NCI-H2171 treated with DMSO at 0.1 percent for 48 hours (cell line): ENCODE results near the gene C1orf174.
"Not testable (repeated sequence)": the region's sequence is repeated elsewhere in the genome, so short reads cannot be mapped to it uniquely, and the experiment has no call there.

ENCODE experiments used
- DNase-seq: peaks from one replicate; lab custom pipeline; 2025; lab: John Stamatoyannopoulos, UW

The C1orf174 gene

DNA sequence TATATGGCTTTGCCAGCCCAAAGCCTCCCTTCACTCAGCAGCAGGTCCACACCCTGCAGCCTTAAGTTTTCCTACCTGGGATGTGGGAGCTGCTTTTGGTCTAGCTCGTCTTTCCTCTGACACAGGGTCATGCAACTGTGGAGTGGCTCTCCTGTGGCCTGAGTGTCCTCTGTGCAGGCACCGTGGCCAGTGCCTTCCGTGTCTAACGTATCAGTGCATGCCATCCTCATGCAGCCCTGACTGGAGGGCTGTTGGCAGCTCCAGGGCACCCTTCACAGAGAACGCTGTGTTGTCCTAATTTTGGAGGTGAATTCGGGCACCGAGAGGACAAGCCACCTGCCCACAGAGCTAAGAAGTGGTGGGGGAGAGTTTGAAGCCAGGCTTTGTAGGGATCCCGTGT, 25.7 kb upstream of the C1orf174 start:
- no peak for DNase-seq

DNA sequence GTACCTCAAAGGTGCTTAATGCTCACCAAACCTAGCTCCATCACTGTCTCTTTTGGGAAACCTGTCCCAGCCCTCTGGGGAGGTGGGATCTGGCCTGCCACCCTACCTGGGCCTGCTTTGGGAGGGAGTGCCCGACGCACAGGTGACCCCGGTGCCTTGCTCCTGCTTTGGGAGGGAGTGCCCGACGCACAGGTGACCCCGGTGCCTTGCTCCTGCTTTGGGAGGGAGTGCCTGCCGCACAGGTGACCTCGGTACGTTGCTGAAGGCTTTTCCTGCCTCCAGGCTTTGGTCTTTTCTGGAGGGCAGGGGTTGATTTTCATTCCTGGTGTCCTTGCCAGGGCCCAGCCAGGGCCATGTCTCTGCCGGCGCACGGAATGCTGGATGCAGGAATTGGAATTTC, 25.2 kb upstream of the C1orf174 start:
- DNase-seq = no peak

DNA sequence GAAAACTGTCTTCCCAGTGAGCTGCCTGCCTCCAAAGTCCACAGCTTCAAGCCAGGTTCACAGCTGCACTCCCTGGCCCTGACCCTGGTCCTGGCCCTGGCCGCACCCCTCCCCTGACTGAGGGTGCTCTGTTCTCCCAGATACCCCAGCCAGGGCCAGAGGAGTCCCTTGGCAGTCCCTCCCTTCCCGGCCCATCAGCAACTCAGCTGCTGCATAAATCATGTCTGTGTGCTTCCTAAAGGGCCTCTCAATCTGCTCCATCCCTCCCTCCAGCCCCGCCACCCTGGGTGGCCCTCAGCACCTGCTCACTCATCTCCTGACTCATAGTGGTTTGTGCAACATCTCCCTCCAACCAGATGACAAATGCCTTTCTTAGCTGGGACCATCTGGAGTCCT, 24.8 kb upstream of the C1orf174 start:
- peak; percentile 99 for DNase-seq

DNA sequence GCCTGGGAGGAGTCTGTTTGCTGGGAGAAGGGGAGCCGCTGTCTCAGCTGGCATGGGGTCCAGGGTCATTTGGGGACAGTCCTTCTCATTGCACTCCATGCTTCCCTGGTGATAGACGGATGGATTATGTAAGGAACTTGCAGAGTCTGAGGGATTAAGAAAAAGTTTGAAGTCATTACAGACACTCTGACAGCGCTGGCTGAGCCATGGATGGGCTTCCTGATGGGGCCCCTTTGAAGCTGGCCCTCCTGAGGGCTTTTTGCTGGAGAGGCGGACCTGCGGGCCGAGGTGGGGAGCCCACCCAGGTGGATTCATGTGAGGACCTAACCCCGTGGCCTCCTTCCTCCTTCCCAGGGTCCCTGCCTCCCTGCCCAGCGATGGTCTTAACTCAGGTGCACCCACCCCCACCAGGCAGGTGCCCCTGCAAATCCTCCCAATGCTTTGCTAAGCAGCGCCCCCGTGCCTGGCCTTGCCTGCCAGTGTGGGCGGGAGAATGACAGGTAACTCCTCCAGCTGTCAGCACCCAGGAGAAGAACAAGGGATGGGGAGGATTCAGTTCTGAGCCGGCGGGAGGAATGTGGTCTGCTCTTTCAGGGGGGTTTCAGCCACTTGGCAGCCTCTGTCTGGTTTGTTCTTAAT, 24.2 kb upstream of the C1orf174 start:
- peak; percentile 78 for DNase-seq

DNA sequence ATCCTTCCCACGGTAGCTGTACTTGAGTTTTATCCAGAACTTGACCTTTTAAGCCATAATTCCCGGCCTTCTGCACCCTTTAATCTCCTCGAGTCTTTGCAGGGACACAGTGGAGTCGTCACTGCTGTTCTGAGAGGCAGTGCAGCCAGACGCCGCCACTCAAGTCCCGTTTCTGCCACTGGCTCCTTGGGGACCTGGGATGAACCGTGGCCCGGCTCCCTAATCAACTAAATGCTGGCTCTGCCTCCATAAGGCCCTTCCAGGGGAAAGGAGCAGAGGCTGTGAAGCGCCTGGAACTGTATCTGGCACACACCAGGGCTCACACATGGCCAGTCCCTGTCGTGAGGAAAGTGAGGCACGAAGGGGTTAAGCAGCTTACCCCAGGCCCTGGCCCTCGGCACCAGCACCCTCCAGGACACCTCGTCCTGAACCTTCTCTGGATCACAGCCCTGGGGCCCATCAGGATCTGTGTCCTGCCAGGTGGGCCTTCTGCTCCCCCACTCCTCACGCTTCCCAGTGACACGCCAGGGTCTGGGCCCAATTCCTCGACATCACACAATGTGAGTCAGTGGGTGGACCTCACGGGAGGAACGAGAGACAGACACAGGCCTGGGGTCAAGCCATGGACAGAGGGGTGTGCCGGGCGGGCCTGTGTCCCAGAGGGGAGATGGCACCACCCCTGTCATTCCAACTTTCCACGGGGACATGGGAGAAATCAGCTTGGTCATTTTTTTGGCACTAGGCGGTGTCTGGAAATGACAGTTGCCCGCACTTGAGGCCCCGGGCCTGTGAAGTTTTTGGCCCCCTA, 23.5 kb upstream of the C1orf174 start:
- DNase-seq = no peak

DNA sequence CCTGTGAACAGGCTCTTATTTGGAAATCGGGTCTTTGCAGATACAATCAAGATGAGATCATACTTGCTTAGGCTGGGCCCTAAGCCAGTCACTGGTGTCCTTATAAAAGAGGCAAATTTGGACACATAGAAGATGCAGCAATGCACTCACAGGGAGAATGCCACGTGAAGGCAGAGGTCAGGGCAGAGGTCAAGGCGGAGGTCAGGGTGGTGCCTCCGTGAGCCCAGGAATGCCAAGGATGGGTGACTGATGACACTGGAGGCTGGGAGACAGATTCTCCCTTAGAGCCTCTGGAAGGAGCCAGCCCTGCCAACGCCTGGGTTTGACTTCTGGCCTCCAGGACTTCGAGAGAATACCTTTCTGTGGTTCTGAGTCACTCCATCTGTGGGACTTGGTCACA, 22.8 kb upstream of the C1orf174 start:
- no peak for DNase-seq

DNA sequence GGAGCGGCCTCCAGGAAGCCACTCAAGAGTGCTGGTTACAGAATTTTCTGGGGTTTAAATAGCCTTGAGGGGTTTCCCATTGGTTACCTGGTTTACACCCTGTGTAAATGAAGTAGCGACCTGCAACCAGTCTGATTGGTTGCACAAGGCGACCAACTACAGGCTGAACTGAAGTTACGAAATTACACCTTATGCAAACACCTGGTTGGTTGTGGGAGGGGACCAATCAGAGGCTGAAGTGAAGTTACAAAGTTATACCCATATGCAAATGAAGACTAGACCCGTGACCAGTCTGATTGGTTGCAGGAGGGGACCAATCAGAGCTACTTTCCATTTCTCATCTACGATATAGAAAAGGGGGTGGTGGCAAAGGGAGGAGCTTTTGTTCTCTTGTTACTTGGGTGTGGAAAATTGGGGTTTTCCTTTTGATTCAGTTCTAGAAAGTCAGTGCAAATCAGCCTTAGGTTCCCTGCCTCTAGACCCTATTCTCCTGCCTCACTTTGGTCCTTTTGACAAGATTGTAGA, 22.2 kb upstream of the C1orf174 start:
- DNase-seq = no peak

DNA sequence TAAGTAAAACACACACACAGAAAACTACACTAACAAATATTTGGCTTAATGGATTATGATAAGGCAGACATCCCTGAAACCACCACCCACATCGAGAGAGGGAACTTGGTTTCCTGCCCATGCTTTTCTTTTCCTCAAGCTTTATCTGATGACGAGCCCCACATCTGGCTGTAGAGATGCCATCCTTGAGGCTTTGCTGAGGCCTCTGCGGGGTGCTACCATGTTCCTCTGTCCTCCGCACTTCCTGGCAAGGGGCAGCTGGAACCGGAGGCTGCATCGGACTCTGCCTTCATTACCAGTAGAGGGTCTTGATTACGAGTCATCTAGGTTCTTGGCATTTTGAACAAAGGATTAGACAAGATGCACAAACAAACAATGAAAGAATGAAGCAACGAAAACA, 21.7 kb upstream of the C1orf174 start:
- DNase-seq = no peak

DNA sequence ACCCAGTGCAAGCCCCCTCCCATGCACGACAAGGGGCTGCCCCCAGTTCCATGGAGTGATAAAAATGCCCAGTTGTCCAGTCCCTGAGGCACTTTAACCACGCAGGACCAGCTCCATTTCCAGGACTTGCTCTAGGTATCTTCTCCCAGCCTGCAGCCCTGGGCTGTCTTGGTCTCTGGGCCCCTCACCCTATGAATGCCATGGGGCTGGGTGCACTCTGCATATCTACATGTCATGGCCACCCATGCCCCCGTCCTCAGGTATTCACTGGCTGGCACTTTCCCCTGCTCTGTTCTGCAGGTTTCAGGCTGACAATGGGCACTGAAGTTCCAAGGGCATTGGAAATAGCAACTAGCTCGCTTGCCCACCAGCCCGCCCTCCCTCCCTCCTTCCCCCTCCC, 19.6 kb upstream of the C1orf174 start:
- DNase-seq = no peak

DNA sequence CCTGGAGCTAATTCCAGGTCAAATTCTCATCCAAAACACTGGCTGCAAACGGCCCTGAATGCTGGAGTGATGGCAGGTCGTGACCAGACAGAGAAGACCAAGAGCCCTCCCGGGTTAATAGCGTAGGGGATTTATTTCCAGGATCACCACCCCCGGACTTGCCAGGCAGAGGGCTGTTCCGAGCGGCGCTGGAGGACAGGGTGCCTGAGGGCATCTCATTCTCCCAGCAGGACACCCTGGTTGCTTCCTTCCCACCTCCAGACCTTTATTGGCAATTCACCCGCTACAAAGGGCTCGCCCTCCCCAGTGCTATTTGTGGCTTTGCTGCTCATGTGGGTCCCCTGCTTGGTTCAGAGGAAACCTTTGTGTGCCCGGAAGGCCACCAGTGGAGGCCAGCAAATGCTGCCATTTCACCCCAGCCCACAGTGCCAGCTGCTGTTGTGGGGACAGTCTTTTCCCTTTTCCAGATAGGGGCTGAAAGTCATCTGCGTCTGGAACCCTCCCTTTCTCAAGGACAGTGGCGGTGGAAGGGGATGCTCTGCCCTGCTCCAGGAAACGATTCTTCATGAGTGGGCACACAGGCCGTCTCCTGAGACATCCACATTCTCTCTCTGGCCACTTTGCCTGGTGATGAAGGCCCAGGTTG, 19.0 kb upstream of the C1orf174 start:
- DNase-seq = no peak

DNA sequence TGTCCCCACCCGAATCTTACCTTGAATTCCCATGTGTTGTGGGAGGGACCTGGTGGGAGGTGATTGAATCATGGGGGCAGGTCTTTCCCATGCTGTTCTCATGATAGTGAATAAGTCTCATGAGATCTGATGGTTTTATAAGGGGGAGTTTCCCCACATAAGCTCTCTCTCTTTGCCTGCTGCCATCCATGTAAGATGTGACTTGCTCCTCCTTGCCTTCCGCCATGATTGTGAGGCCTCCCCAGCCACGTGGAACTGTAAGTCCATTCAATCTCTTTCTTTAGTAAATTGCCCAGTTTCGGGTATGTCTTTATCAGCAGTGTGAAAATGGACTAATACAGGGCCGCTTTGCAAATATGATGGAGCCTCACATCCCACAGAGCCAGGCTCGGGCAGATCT, 18.3 kb upstream of the C1orf174 start:
- DNase-seq = not testable (repeated sequence)

DNA sequence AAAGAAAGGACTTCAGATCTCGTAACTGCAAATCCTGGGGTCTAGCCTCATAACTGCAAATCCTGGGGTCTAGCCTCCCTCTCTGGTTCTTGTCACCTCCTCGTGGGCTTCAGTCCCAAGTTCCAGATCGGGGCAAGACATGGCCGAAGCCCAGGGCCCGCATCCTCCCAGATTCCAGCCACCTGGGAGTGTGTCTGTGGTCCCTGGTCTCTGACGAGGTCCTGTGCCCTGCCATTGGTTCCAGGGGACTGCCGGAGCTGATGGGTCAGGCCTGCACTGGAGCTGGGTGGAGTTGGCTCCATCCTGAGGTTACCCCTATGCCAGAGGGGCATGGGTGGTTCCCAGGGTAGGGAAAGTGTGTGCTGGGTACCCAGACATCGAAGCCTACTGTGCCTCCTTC, 17.7 kb upstream of the C1orf174 start:
- DNase-seq = no peak

DNA sequence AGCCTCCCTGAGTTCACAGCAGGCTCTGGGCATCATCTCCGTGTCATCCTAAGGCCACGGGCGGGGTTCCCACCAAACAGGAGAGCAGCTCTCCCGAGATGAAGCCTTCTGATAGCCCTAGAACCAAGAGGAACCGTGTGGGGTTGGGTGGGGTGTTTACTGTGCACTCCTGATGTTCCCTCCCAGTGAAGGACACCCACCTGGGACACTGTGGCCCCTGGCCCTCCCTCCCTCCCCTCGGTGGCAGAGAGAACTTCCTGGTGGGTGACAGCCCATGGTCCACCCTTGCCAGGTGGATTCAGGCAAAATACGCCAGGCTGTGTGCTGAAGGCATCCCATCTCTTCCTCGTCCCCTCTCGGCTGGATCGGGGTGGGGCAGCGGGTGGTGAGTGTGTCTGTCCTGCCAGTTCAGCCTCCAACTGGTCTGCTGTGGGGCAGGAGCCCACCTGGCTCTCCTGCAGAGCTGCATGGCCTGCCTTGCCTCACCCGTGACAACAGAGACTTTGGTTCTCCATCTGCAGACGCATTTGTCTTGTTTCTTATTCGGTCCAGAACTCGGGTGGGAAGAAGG, 15.6 kb upstream of the C1orf174 start:
- no peak for DNase-seq

DNA sequence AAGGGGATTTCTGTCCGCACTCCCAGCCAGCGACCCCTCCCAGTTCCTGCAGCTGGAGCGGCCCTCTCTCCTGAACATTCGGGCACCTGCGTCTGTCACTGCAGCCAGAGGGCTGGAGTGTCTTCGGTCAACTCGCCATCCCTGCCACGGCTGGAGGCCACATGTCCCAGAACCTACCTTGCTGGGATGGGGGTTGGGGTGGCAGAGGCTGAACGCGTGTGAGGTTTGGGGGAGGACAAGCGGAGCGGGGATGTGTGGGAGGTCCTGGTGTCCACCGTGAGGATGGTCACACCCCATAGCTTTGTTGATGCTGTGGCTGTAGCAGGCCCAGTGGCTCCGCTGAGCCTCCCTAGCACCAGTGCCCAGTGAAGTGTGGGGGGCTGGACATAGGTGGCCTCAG, 14.8 kb upstream of the C1orf174 start:
- no peak for DNase-seq

DNA sequence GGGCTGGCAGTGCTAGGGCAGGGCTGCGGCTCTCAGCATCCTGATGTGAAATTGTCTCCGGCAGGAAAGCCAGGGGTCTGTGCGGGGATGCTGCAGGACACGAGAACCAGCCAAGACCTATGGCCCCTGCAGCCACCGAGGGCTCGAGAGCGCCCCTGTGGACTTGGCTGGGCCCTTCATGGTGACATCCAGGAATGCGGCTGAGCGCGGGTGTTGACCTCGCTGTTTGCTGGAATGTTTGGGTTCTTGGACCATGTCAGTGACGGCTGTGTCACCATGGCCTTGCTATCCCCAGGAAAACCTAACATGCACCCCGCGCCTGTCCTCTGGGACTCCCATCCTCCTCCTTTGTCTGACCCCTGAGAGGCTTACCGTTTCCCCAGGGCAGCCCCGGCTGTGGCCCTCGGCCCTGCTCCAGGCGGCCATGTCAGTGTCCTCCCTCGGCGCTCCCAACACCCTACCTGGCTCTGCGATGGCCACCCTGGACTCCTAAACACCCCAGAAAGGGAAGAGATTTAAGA, 14.3 kb upstream of the C1orf174 start:
- no peak for DNase-seq

DNA sequence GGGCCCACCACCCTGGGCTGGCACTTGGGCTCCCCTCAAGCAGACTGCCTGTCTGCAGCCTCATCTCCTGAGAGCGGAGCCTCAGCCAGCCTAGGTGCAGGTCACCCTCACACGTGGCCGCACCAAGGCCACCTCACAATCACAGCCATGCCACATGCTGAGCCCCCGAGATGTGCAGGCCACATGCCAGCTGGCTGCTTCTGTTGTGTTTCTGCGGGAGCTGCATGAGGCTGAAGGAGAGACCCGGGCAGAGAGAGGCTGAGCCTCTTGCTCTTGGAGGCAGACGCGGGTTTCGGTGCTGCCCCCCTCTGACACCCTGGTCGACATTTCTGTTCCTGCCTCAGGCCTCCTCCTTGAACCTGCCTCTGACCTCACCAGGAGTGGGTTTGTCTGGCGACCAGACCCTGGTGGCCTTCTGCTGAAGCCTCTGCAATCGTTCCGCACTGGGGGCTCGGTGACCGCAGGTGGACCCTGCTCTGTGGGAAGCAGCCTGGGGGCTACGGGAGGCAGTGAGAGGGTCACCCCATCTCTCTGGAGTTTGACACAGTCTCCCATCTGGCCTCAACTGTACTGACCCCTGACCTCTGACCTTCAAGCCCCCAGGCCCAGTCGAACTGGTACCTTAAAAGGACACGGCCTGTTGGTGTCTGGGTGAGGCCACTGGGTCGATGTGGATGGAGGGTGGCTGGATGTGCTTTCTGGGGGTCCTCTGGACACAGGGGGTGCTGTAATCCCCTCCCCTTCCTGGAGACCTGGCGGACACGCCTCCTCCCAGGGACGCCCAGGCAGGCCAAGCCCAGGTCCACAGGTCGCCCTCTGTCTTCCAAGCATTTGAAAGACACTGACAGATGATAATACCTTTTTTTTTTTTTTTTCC, 13.0 kb upstream of the C1orf174 start:
- peak; percentile 6 for DNase-seq

DNA sequence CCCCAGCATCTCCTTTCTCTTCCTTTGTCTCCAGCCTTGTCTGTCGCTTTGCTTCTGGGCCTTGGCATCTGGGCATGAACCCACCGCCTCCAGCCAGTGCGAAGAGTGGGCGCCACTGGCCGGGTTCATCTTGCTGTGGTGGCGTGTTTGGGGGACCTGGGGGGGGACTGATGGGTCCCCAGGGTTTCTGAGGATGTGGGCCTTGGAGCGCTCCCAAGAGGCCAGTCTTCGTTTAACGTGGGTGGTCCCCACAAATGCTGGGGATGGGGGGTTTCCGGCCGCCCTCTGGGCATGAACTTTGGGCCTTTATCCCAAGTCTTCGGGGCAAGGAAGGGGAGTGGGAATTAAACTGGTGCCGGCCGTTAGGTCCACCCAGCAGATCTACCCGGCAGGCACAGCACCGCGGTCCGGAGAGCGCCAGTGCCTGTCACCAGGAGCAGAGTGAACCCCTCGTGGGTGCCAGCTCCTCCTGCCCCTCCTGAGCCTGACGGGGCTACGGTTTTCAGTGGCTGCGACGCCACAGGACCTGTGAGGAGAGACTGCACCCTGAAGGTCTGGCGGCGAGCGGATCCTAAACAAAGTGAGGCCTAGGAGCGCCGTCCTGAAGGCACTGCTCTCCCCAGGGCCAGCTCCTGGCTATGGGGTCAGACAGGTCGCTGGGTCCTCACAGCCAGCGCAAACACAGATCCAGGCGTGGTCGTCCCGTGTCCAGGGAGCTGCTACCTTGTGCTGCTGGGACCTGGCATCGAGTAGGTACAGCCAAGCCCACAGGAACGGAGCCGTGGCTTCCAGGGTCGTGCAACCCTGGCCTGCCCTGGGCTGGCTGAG, 12.1 kb upstream of the C1orf174 start:
- DNase-seq = no peak

DNA sequence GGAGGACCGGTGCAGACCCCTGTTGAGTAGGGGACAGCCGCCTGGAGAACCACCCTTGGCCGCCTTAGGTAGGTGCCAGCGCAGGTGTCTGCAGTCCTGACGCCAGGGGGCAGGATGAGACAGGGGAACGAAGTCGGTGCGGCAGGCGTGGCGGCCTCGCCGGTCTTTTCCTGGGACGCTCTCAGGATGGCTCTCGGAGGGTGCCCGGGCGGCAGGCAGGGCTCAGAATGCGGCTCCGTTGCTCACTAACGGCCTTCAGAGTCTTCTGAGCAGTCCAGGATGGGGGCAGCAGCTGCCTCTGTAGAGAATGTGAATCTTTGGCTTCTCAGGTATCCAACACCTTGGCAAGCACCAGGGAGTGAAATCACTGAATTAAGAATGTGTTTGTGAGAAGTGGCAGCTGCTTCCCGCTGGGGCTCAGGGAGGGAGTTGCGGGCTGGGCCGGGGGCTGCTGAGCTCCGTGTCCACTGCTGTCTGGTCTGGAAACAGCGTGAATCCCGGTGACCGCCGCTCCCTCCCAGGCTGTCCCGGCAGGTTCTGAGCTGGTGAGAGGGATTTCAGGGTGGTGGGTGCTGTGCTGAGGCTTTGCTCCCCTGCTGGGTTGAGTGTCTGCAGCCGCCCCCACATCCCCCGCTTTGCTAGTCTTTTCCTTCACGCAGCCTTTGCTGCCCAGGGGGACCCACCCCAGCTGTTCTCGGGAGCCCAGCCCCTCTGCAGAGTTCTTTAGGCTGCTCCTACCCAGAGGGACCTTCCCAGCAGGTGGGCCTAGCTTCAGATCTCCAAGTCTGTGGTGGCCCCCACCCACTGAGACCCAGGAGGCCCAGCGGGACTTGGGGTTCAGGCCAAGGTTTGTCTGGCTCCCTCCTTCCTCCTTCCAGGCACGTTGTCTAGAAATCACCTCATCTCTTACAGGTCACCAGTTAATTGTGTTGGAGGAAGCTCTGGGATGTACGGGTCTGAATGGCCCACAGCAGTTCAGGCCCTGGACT, 11.1 kb upstream of the C1orf174 start:
- DNase-seq = peak; percentile 91

DNA sequence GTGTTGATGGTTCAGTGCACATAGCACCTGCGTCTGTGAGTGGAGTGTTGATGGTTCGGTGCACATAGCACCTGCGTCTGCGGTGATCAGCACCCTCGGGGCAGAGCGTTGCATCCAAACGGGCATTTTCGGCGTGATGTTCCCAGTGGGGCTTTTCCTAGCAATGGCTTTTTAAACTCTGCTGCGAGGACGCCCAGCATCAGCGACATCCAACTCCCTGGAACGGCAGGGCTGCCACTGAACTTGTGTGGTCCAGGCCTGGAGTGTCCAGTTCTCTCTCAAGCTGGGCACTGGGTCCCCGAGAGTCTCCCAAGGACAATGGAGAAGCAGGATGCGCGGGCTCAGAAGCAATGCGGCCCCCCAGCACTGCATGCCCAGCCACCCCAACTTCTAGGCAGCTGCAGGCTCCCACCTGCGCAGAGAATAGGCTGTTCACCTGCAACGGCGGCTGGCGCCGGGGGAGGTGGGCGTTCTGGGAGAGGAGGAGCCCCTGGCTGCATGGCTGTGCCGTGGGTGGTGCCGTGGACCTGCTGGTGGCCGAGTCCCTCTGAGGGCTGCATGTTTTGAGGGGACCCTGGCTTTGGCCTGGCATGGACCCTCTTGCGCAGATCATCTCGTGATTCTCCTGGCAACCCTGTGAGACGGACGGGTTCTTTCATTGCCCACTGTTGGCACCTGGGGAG, 10.1 kb upstream of the C1orf174 start:
- DNase-seq = peak; percentile 68
